Panc1 (cell line): ENCODE data around the gene SAMD4A.

ENCODE experiments used
- CTCF ChIP-seq: fragments of 450-650 bp; IDR thresholded peaks from 2 replicates; pipeline ENCODE4 v1.5.1; 2017; ENCODE audit warnings: mild to moderate bottlenecking
- TF ChIP-seq, protein P1 (sequence below), 2 experiments: IDR thresholded peaks; 2 replicates each; pipeline ENCODE4 v1.6.1; 2011 to 2012; ENCODE audit warnings: low read depth in 2 of 2, control low read depth in 1 of 2, low read length in 1 of 2, mild to moderate bottlenecking in 1 of 2, moderate library complexity in 1 of 2; ENCODE audit not compliant: insufficient read depth in 1 of 2

DNA sequence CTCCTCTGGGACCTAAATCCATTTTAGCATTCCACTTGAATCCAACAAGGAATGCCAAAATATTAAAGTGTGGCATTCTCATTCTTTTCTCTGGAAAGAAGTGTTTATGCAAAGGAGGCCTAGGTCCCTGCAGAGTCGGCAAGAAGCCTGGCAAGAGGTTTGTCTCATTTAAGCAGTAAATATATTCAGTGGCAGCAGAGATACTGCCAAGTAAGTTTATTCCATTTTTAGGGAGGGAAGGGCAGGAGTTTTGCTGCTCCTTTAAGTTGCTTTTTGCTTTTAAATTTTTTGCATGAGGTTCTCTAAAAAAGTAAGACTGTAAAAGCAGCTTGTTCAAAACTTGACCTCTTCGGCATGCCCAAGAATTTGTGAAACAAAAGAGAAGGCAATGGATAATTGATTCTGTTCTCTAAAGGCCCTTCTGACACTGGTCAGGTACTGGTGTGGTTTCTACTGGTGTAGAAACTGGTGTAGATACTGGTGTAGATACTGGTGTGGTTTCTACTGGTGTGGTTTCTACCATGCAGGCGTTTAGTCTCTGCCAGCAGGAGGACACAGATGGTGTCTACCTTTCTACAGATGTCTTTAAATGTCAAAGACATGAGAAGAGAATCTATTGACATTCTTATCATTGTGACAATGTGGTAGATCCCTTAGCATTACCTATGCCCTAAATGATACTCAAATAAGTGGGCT is 107.3 kb downstream of the SAMD4A start:
- no peak for TF ChIP-seq CTCF
- TF ChIP-seq, protein P1, sequence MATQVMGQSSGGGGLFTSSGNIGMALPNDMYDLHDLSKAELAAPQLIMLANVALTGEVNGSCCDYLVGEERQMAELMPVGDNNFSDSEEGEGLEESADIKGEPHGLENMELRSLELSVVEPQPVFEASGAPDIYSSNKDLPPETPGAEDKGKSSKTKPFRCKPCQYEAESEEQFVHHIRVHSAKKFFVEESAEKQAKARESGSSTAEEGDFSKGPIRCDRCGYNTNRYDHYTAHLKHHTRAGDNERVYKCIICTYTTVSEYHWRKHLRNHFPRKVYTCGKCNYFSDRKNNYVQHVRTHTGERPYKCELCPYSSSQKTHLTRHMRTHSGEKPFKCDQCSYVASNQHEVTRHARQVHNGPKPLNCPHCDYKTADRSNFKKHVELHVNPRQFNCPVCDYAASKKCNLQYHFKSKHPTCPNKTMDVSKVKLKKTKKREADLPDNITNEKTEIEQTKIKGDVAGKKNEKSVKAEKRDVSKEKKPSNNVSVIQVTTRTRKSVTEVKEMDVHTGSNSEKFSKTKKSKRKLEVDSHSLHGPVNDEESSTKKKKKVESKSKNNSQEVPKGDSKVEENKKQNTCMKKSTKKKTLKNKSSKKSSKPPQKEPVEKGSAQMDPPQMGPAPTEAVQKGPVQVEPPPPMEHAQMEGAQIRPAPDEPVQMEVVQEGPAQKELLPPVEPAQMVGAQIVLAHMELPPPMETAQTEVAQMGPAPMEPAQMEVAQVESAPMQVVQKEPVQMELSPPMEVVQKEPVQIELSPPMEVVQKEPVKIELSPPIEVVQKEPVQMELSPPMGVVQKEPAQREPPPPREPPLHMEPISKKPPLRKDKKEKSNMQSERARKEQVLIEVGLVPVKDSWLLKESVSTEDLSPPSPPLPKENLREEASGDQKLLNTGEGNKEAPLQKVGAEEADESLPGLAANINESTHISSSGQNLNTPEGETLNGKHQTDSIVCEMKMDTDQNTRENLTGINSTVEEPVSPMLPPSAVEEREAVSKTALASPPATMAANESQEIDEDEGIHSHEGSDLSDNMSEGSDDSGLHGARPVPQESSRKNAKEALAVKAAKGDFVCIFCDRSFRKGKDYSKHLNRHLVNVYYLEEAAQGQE (IDR thresholded peaks at IDR 0.05; ENCODE audit: insufficient read depth in 1 of 2, low read depth in 2 of 2, low read length in 1 of 2): no peak
